ENCODE measurements around the gene BOD1L1. TPM values are rescaled to one million over a fixed set of nuclear protein-coding genes. Genes with fewer than 3 reads are reported as not detected.

The BOD1L1 gene
- total RNA-seq, 4 donors from 2014 or later = 33.7 to 72.2 (median 60.8) TPM

DNA sequence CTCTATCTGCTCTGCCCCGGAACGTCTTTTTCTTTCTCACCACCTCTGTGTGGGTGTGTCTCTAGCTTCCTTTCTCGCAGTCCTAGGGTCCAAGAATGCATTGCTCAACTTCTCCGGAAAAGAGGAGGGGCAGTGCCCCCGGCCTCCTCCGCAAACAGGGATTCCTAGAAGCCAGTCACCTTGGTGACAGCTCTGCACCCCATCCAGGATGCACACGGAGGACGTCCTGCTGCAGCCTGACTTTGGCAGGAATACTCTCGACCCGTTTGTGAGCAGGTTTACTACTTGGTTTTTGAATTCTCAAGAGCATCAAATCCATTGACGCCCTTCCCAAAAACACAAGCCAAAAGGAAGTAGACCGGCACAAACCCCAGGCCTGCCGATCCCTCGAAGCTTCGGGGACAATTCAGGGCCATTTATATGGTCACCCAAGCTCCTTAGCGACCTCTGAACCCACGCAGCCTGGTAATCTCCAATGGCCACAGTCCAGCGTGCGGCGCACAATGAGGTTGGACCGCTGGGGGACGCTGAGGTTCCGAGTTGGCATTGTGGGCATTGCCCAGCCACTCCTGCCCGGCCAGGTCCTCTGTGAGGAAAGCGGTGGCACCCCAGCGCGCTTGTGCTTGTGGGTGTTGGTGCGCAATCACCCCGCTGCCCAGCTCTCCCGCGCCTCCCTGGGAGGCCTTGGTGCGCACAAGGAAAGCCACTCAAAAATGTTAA lies 93.0 kb downstream of the BOD1L1 start:
- Histone ChIP-seq H3K27me3 (peaks cover 100% of the 10 kb centered on the region), H3K4me3 (no peak overlapping the region), H3K27ac (peak overlapping the region in 1 of 4 donors; percentile 51), H3K36me3 (no peaks in the 10 kb centered on the region), H3K9me3 (no peaks in the 10 kb centered on the region), H3K4me1 (no peaks in the 10 kb centered on the region)
- DNase-seq = no peak
- 17 to 27% methylated on average over 3 to 32 of the region's 32 CpGs for WGBS, 2 donors (ENCODE audit: low coverage in 1 of 2)
- in situ Hi-C loops (cut with MboI; ENCODE audit: low pct_ligation_motif_present in 1 of 4, low pct_unique_long_range_greater_than_20kb in 1 of 4, low sequenced_read_pairs in 3 of 4) (loop anchor here in 2 of 4 donors (5.0 kb wide), 2 partner anchors 672 to 682 kb away; no protein-coding TSS in a partner anchor), intact Hi-C loops (cut with DNase I; ENCODE audit: low total_unique reads) (no loop called here)
- TF ChIP-seq POLR2A (IDR thresholded peaks at IDR 0.05) (no peak), CTCF (IDR thresholded peaks at IDR 0.05) (no peak), EP300 (IDR thresholded peaks at IDR 0.05; ENCODE audit: low read depth) (no peak), POLR2AphosphoS5 (IDR thresholded peaks at IDR 0.05) (no peak)

DNA sequence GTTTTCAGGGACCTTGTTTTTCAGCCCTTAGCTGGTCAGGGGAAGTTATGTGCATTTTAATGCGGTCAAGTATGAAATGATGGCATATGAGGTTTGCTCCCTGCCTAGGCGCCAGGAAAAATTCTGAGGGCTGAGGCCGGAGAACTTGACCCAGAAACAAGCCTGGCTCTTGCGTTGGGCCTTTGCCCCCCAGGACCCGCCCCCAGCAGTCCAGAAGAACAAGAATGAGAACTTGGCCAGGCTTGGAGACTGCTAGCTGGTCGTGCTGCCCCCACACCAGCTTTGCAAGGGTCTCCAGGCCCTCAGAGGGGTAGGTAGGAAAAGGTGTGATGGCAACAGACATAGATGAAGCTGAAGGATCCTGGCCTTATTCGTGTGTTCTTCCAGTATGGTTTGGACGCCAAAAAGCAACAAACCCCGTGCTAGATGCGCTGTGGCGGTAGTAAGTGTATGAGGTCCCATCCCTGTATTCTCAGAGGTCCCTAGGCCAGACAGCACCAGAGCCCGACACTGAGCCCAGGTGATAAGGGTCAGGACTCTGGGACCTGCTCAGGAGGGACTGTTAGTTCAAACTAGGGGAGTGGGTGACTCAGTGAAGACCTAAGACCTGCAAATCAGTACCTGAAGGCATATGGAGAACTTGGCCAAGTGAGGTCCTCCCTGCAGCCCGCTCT lies 93.7 kb downstream of the BOD1L1 start:
- Histone ChIP-seq H3K4me1 (no peaks in the 10 kb centered on the region), H3K4me3 (no peak overlapping the region), H3K36me3 (no peaks in the 10 kb centered on the region), H3K9me3 (no peaks in the 10 kb centered on the region), H3K27me3 (peaks cover 100% of the 10 kb centered on the region), H3K27ac (no peak overlapping the region)
- 35% methylated on average over 13 of the region's 13 CpGs; no CpG with 5 or more reads in 1 of the 2 donors for WGBS, 2 donors (ENCODE audit: low coverage in 1 of 2)
- intact Hi-C loops (cut with DNase I; ENCODE audit: low total_unique reads) (no loop called here), in situ Hi-C loops (cut with MboI; ENCODE audit: low pct_ligation_motif_present in 1 of 4, low pct_unique_long_range_greater_than_20kb in 1 of 4, low sequenced_read_pairs in 3 of 4) (no loop called here)
- TF ChIP-seq POLR2A (IDR thresholded peaks at IDR 0.05) (no peak), EP300 (IDR thresholded peaks at IDR 0.05; ENCODE audit: low read depth) (no peak), POLR2AphosphoS5 (IDR thresholded peaks at IDR 0.05) (no peak), CTCF (IDR thresholded peaks at IDR 0.05) (no peak)
- no peak for DNase-seq

- 44 to 67% methylated on average over 6 to 8 of the region's 8 CpGs for WGBS, 2 donors (ENCODE audit: low coverage in 1 of 2)
- peaks cover 0 to 8% (median 2%) of the 10 kb centered on the region in 4 donors for H3K4me1 ChIP-seq
- H3K27ac ChIP-seq = no peak overlapping the region
- in situ Hi-C loops (cut with MboI; ENCODE audit: low pct_ligation_motif_present in 1 of 4, low pct_unique_long_range_greater_than_20kb in 1 of 4, low sequenced_read_pairs in 3 of 4) = no loop called here
- H3K36me3 ChIP-seq = no peaks in the 10 kb centered on the region
- peaks cover 100% of the 10 kb centered on the region for H3K27me3 ChIP-seq
- H3K9me3 ChIP-seq = no peaks in the 10 kb centered on the region
- TF ChIP-seq POLR2AphosphoS5 (IDR thresholded peaks at IDR 0.05) (no peak), POLR2A (IDR thresholded peaks at IDR 0.05) (no peak), CTCF (IDR thresholded peaks at IDR 0.05) (no peak), EP300 (IDR thresholded peaks at IDR 0.05; ENCODE audit: low read depth) (no peak)
- no peak overlapping the region for H3K4me3 ChIP-seq
- no peak for DNase-seq
- intact Hi-C loops (cut with DNase I; ENCODE audit: low total_unique reads) = no loop called here
These were observed 95.9 kb downstream of the BOD1L1 start for GRCh38 chr4:13531625-13531998.

- intact Hi-C loops (cut with DNase I; ENCODE audit: low total_unique reads) = no loop called here
- peaks cover 100% of the 10 kb centered on the region for H3K27me3 ChIP-seq
- WGBS, 2 donors (ENCODE audit: low coverage in 1 of 2) = 38 to 60% methylated on average over 6 to 35 of the region's 35 CpGs
These were observed 96.5 kb downstream of the BOD1L1 start for GRCh38 chr4:13530823-13531624.

More at GRCh38 chr4:13530823-13531624, 96.5 kb downstream of the BOD1L1 start:
- Histone ChIP-seq H3K4me3 (no peak overlapping the region), H3K27ac (no peak overlapping the region), H3K36me3 (no peaks in the 10 kb centered on the region), H3K9me3 (no peaks in the 10 kb centered on the region), H3K4me1 (peaks cover 0 to 8% (median 2%) of the 10 kb centered on the region in 4 donors)
- TF ChIP-seq POLR2A (IDR thresholded peaks at IDR 0.05) (no peak), CTCF (IDR thresholded peaks at IDR 0.05) (no peak), EP300 (IDR thresholded peaks at IDR 0.05; ENCODE audit: low read depth) (no peak), POLR2AphosphoS5 (IDR thresholded peaks at IDR 0.05) (no peak)
- in situ Hi-C loops (cut with MboI; ENCODE audit: low pct_ligation_motif_present in 1 of 4, low pct_unique_long_range_greater_than_20kb in 1 of 4, low sequenced_read_pairs in 3 of 4) = no loop called here
- DNase-seq = no peak

All from transverse colon (tissue), 4 donors.